Suprapubic skin (tissue), 4 donors: ENCODE measurements around the gene AHDC1. TPM values are rescaled to one million over a fixed set of nuclear protein-coding genes. Genes with fewer than 3 reads are reported as not detected.

Experiments
- DNase-seq, 2 donors: peaks; one replicate each; pipeline ENCODE4 v3.0.0-alpha.2; 2019; ENCODE audit warnings: low spot score in 2 of 2
- H3K27ac ChIP-seq: fragments of 200-600 bp; sonication (generic); one replicate; pipeline ENCODE4 v1.5.1; 2019
- H3K27me3 ChIP-seq: fragments of 200-600 bp; sonication (generic); one replicate; pipeline ENCODE4 v1.5.1; 2019
- H3K36me3 ChIP-seq: fragments of 200-600 bp; sonication (generic); one replicate; pipeline ENCODE4 v1.5.1; 2019
- H3K4me1 ChIP-seq: fragments of 200-600 bp; sonication (generic); one replicate; pipeline ENCODE4 v1.5.1; 2019
- H3K4me3 ChIP-seq: fragments of 200-600 bp; sonication (generic); one replicate; pipeline ENCODE4 v1.5.1; 2019; ENCODE audit warnings: mild to moderate bottlenecking
- H3K9me3 ChIP-seq: fragments of 200-600 bp; sonication (generic); one replicate; pipeline ENCODE4 v1.5.1; 2019
- CTCF ChIP-seq, 2 donors: fragments of 200-600 bp in 1 of 2; fragments of 450-650 bp in 1 of 2; sonication (generic) in 1 of 2; IDR thresholded peaks; one replicate each; pipeline ENCODE4 v1.5.1; 2016 to 2019; ENCODE audit warnings: antibody characterized with exemption in 2 of 2, mild to moderate bottlenecking in 1 of 2, moderate library complexity in 1 of 2
- EP300 ChIP-seq: sonication (generic); formaldehyde crosslinking; IDR thresholded peaks from one replicate; pipeline ENCODE4 v1.6.1; 2017; ENCODE audit warnings: antibody characterized with exemption
- POLR2A ChIP-seq, 2 donors: fragments of 450-650 bp; IDR thresholded peaks; one replicate each; pipeline ENCODE4 v1.6.1; 2017; ENCODE audit warnings: antibody characterized with exemption in 2 of 2, mild to moderate bottlenecking in 2 of 2, moderate library complexity in 2 of 2
- POLR2AphosphoS5 ChIP-seq, 3 donors: sonication (generic); formaldehyde crosslinking; IDR thresholded peaks; one replicate each; pipeline ENCODE4 v1.6.1; 2017; ENCODE audit warnings: antibody characterized with exemption in 3 of 3
- WGBS: methylation state at CpG from one replicate; pipeline ENCODE4 v1.1.5; 2018; 5-methylcytosine and 5-hydroxymethylcytosine counted together
- total RNA-seq, 4 donors: library from RNA; depleted of rRNA; stranded (reverse); fragments of >200 nt; gene quantifications; one replicate each; pipeline ENCODE4 v1.1.0, GENCODE V29; 2016

AHDC1 gene
- total RNA-seq, 4 donors from 2014 or later: 46.7 to 103 (median 60.1) TPM

DNA sequence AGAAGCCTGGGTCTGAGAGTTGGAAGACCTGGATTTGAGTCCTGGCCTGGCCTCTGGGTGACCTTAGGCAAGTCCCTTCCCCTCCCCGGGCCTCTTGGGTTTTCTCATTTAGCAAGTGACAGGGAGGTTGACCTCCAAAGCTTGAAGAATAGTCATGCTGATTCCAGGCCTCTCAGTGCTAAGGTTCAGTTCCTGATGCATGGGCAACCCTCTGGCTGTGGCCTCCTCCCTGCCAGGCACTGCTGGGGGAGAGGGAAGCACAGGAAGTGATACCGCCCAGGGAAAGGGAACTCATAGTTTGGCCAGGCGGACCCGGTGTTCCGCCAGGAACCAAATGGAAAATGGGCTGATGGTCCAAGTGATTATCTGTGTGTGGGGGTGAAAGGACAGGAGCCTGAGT is 90.4 kb downstream of the AHDC1 start:
- no peaks in the 10 kb centered on the region for H3K9me3 ChIP-seq
- H3K27me3 ChIP-seq: no peaks in the 10 kb centered on the region
- peak overlapping the region; percentile 32 for H3K27ac ChIP-seq
- no peaks in the 10 kb centered on the region for H3K36me3 ChIP-seq
- DNase-seq: no peak
- whole genome bisulfite sequencing: 51% methylated on average over 5 of the region's 5 CpGs
- peaks cover 48% of the 10 kb centered on the region for H3K4me1 ChIP-seq
- TF ChIP-seq POLR2AphosphoS5 (IDR thresholded peaks at IDR 0.05): no peak
- no peak for TF ChIP-seq EP300
- no peak for TF ChIP-seq POLR2A (IDR thresholded peaks at IDR 0.05)
- no peak for TF ChIP-seq CTCF (IDR thresholded peaks at IDR 0.05)
- no peak overlapping the region for H3K4me3 ChIP-seq

- 47% methylated on average over 9 of the region's 9 CpGs for WGBS
- H3K4me1 ChIP-seq: peaks cover 41% of the 10 kb centered on the region
- no peaks in the 10 kb centered on the region for H3K36me3 ChIP-seq
- no peaks in the 10 kb centered on the region for H3K27me3 ChIP-seq
- no peak for DNase-seq
- no peak for TF ChIP-seq POLR2AphosphoS5 (IDR thresholded peaks at IDR 0.05)
- no peak for TF ChIP-seq EP300
- H3K4me3 ChIP-seq: no peak overlapping the region
- peak overlapping the region; percentile 15 for H3K27ac ChIP-seq
- no peaks in the 10 kb centered on the region for H3K9me3 ChIP-seq
Observed at GRCh38 chr1:27509127-27510080, 94.5 kb downstream of the AHDC1 start.

GRCh38 chr1:27507960-27508665 is 95.8 kb downstream of the AHDC1 start:
- H3K4me3 ChIP-seq: no peak overlapping the region
- WGBS: 64% methylated on average over 6 of the region's 6 CpGs
- H3K36me3 ChIP-seq: no peaks in the 10 kb centered on the region
- TF ChIP-seq POLR2A (IDR thresholded peaks at IDR 0.05): no peak
- TF ChIP-seq POLR2AphosphoS5 (IDR thresholded peaks at IDR 0.05): no peak
- TF ChIP-seq EP300: no peak
- TF ChIP-seq CTCF (IDR thresholded peaks at IDR 0.05): no peak
- H3K27ac ChIP-seq: peak overlapping the region; percentile 13
- no peak for DNase-seq
- H3K4me1 ChIP-seq: peaks cover 43% of the 10 kb centered on the region
- H3K9me3 ChIP-seq: no peaks in the 10 kb centered on the region
- H3K27me3 ChIP-seq: no peaks in the 10 kb centered on the region

DNA sequence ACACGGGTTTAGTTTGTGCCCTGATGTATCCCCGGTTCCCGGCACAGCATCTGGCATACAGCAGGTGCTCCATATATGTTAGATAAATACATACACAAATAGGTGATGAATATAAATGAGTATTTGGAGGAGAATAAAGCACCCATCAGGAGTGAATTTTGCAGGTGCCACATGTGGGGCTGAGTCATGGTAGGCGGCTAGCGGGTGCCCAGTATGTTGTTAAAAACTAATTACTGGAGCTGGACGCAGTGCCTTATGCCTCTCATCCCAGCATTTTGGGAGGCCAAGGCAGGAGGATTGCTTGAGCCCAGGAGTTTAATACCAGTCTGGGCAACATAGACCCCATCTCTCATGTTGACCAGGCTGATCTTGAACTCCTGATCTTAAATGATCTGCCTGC is 97.2 kb downstream of the AHDC1 start:
- Histone ChIP-seq H3K9me3 (no peaks in the 10 kb centered on the region), H3K36me3 (no peaks in the 10 kb centered on the region), H3K27ac (no peak overlapping the region), H3K4me1 (peaks cover 43% of the 10 kb centered on the region), H3K4me3 (no peak overlapping the region), H3K27me3 (no peaks in the 10 kb centered on the region)
- 73% methylated on average over 6 of the region's 6 CpGs for WGBS
- DNase-seq: no peak
- TF ChIP-seq CTCF (IDR thresholded peaks at IDR 0.05) (no peak), POLR2A (IDR thresholded peaks at IDR 0.05) (no peak), POLR2AphosphoS5 (IDR thresholded peaks at IDR 0.05) (no peak), EP300 (no peak)

DNA sequence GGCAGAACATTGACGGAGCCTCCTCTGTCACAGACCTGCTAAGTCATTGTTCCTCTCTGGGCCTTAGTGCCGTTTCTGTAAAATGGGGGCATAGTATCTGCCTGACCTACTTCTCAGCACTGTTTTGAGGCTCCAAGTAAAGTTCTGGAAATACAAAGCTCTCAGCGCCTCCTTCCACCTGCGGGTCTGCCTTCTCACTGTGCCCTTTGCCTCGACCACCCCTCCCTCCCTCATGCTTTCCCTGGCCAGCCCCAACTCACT is 98.6 kb downstream of the AHDC1 start:
- no peak for DNase-seq
- TF ChIP-seq POLR2A (IDR thresholded peaks at IDR 0.05) (no peak), CTCF (IDR thresholded peaks at IDR 0.05) (no peak), EP300 (no peak), POLR2AphosphoS5 (IDR thresholded peaks at IDR 0.05) (no peak)
- H3K36me3 ChIP-seq: no peaks in the 10 kb centered on the region
- H3K27me3 ChIP-seq: no peaks in the 10 kb centered on the region
- H3K4me1 ChIP-seq: peaks cover 43% of the 10 kb centered on the region
- H3K9me3 ChIP-seq: no peaks in the 10 kb centered on the region
- H3K27ac ChIP-seq: peak overlapping the region; percentile 93
- WGBS: 43% methylated on average over 5 of the region's 5 CpGs
- no peak overlapping the region for H3K4me3 ChIP-seq
